Erythroblast (primary cell): ENCODE results near the gene LOXL3.

Experiments used
- GATA1 ChIP-seq: IDR thresholded peaks from 2 replicates; pipeline ENCODE4 v1.6.1; 2011; ENCODE audit warnings: low read depth, mild to moderate bottlenecking, control low read depth, low read length, moderate library complexity
- POLR2A ChIP-seq: IDR thresholded peaks from 2 replicates; pipeline ENCODE4 v1.6.1; 2011; ENCODE audit warnings: mild to moderate bottlenecking, low read length

GRCh38 chr2:74556831-74557370, 3.2 kb upstream of the LOXL3 start:
- TF ChIP-seq POLR2A (no peak), GATA1 (no peak)
